ENCODE measurements around the gene NOX5. TPM values are rescaled to one million over a fixed set of nuclear protein-coding genes. Genes with fewer than 3 reads are reported as not detected.

Gene NOX5
- total RNA-seq, 5 donors from 2014 or later (not counting 1 experiment from before 2014, with no cell fraction given): 0.10 TPM; not detected in 4

- H3K9me3 ChIP-seq: no peaks in the 10 kb centered on the region
- H3K27me3 ChIP-seq (replicated peaks in 1 of 2; ENCODE audit: control insufficient read depth in 2 of 2, extremely low read depth in 1 of 2, insufficient read depth in 2 of 2, low read length in 1 of 2): peaks cover 0 to 44% of the 10 kb centered on the region in 2 experiments
- ATAC-seq (replicated peaks in 1 of 4): no peak
- ChIA-PET CTCF (interaction anchor here in 1 of 2 donors (1.0 kb wide), 1 partner anchor 24 kb away, joined by 4 read pairs; no protein-coding TSS in a partner anchor), POLR2A (no interaction called here)
- H3K27ac ChIP-seq (ENCODE audit: low read length): no peak overlapping the region
- H3K4me3 ChIP-seq (ENCODE audit: control insufficient read depth in 1 of 2, extremely low read depth in 1 of 2, low read length in 1 of 2): no peak overlapping the region
- Mint-ChIP-seq H3K9me3 (no peaks in the 10 kb centered on the region), H3K36me3 (no peaks in the 10 kb centered on the region), H3K27ac (no peak overlapping the region), H3K4me3 (no peak overlapping the region), H3K4me1 (peaks cover 15 to 16% (median 15%) of the 10 kb centered on the region in 3 donors), H3K27me3 (peaks cover 10 to 15% of the 10 kb centered on the region in 2 donors)
- peaks cover 3 to 15% of the 10 kb centered on the region in 2 experiments for H3K4me1 ChIP-seq (ENCODE audit: control insufficient read depth in 1 of 2, extremely low read depth in 1 of 2, insufficient read depth in 2 of 2, low read length in 2 of 2)
- DNase-seq: no peak
- H3K36me3 ChIP-seq (ENCODE audit: control insufficient read depth in 2 of 2, extremely low read depth in 1 of 2, insufficient read depth in 1 of 2, low read length in 1 of 2): no peaks in the 10 kb centered on the region
- WGBS (ENCODE audit: insufficient coverage): 90% methylated on average over 9 of the region's 10 CpGs
Measured at GRCh38 chr15:69055251-69055650, 40.8 kb downstream of the NOX5 start.

- ATAC-seq (replicated peaks in 1 of 4): no peak
- Mint-ChIP-seq H3K36me3 (no peaks in the 10 kb centered on the region), H3K27me3 (peaks cover 10% of the 10 kb centered on the region in 2 donors), H3K9me3 (no peaks in the 10 kb centered on the region), H3K4me3 (no peak overlapping the region), H3K27ac (no peak overlapping the region), H3K4me1 (peaks cover 25 to 27% (median 25%) of the 10 kb centered on the region in 3 donors)
- Histone ChIP-seq H3K4me1 (ENCODE audit: control insufficient read depth in 1 of 2, extremely low read depth in 1 of 2, insufficient read depth in 2 of 2, low read length in 2 of 2) (peaks cover 5 to 24% of the 10 kb centered on the region in 2 experiments), H3K36me3 (ENCODE audit: control insufficient read depth in 2 of 2, extremely low read depth in 1 of 2, insufficient read depth in 1 of 2, low read length in 1 of 2) (no peaks in the 10 kb centered on the region), H3K27me3 (replicated peaks in 1 of 2; ENCODE audit: control insufficient read depth in 2 of 2, extremely low read depth in 1 of 2, insufficient read depth in 2 of 2, low read length in 1 of 2) (peaks cover 0 to 42% of the 10 kb centered on the region in 2 experiments), H3K27ac (ENCODE audit: low read length) (no peak overlapping the region), H3K9me3 (no peaks in the 10 kb centered on the region), H3K4me3 (ENCODE audit: control insufficient read depth in 1 of 2, extremely low read depth in 1 of 2, low read length in 1 of 2) (no peak overlapping the region)
- POLR2A ChIA-PET: no interaction called here
- CTCF ChIA-PET: interaction anchor here in 1 of 2 donors (1.0 kb wide), 1 partner anchor 25 kb away, joined by 4 read pairs; no protein-coding TSS in a partner anchor
- no peak for DNase-seq
- no CpG with 5 or more reads among the region's 3 CpGs for WGBS (ENCODE audit: insufficient coverage)
Measured at GRCh38 chr15:69056365-69056764, 41.9 kb downstream of the NOX5 start.

GRCh38 chr15:69058830-69059556, 44.5 kb downstream of the NOX5 start:
- Histone ChIP-seq H3K4me1 (ENCODE audit: control insufficient read depth in 1 of 2, extremely low read depth in 1 of 2, insufficient read depth in 2 of 2, low read length in 2 of 2) (peaks cover 5 to 27% of the 10 kb centered on the region in 2 experiments), H3K27ac (ENCODE audit: low read length) (no peak overlapping the region), H3K9me3 (no peaks in the 10 kb centered on the region), H3K27me3 (replicated peaks in 1 of 2; ENCODE audit: control insufficient read depth in 2 of 2, extremely low read depth in 1 of 2, insufficient read depth in 2 of 2, low read length in 1 of 2) (peaks cover 0 to 39% of the 10 kb centered on the region in 2 experiments), H3K4me3 (ENCODE audit: control insufficient read depth in 1 of 2, extremely low read depth in 1 of 2, low read length in 1 of 2) (peak overlapping the region in 1 of 2 donors; percentile 7), H3K36me3 (ENCODE audit: control insufficient read depth in 2 of 2, extremely low read depth in 1 of 2, insufficient read depth in 1 of 2, low read length in 1 of 2) (no peaks in the 10 kb centered on the region)
- DNase-seq (peak; percentile 13 to 84 (median 59)), ATAC-seq (replicated peaks in 1 of 4) (peak; percentile 47 to 62 (median 56))
- Mint-ChIP-seq H3K9me3 (no peaks in the 10 kb centered on the region), H3K4me3 (no peak overlapping the region), H3K27ac (peak overlapping the region in 1 of 2 donors; percentile 52), H3K27me3 (peaks cover 10% of the 10 kb centered on the region in 2 donors), H3K4me1 (peaks cover 29 to 38% (median 29%) of the 10 kb centered on the region in 3 donors), H3K36me3 (no peaks in the 10 kb centered on the region)
- 11% methylated on average over 9 of the region's 18 CpGs for WGBS (ENCODE audit: insufficient coverage)
- ChIA-PET POLR2A (no interaction called here), CTCF (interaction anchor here in 1 of 2 donors (1.2 kb wide), 2 partner anchors 68 to 336 kb away, joined by 4 read pairs; no protein-coding TSS in a partner anchor)

- no peak overlapping the region for H3K4me3 Mint-ChIP-seq
- Histone ChIP-seq H3K27ac (ENCODE audit: low read length) (no peak overlapping the region), H3K4me3 (ENCODE audit: control insufficient read depth in 1 of 2, extremely low read depth in 1 of 2, low read length in 1 of 2) (no peak overlapping the region), H3K36me3 (ENCODE audit: control insufficient read depth in 2 of 2, extremely low read depth in 1 of 2, insufficient read depth in 1 of 2, low read length in 1 of 2) (no peaks in the 10 kb centered on the region), H3K27me3 (replicated peaks in 1 of 2; ENCODE audit: control insufficient read depth in 2 of 2, extremely low read depth in 1 of 2, insufficient read depth in 2 of 2, low read length in 1 of 2) (peaks cover 0 to 35% of the 10 kb centered on the region in 2 experiments), H3K9me3 (no peaks in the 10 kb centered on the region), H3K4me1 (ENCODE audit: control insufficient read depth in 1 of 2, extremely low read depth in 1 of 2, insufficient read depth in 2 of 2, low read length in 2 of 2) (peaks cover 5 to 27% of the 10 kb centered on the region in 2 experiments)
- CTCF ChIA-PET: interaction anchor here in 1 of 2 donors (1.2 kb wide), 1 partner anchor 336 kb away, joined by 4 read pairs; no protein-coding TSS in a partner anchor
- peaks cover 29 to 38% (median 29%) of the 10 kb centered on the region in 3 donors for H3K4me1 Mint-ChIP-seq
- ATAC-seq (replicated peaks in 1 of 4) (no peak), DNase-seq (no peak)
- no peaks in the 10 kb centered on the region for H3K9me3 Mint-ChIP-seq
- peak overlapping the region in 1 of 2 donors; percentile 90 for H3K27ac Mint-ChIP-seq
- no peaks in the 10 kb centered on the region for H3K36me3 Mint-ChIP-seq
- H3K27me3 Mint-ChIP-seq: peaks cover 7 to 8% of the 10 kb centered on the region in 2 donors
- WGBS (ENCODE audit: insufficient coverage): 92% methylated on average over 7 of the region's 9 CpGs
- POLR2A ChIA-PET: no interaction called here
Measured at GRCh38 chr15:69059557-69059943, 45.1 kb downstream of the NOX5 start.

- Mint-ChIP-seq H3K27me3 (peaks cover 5 to 8% of the 10 kb centered on the region in 2 donors), H3K4me1 (peaks cover 29 to 38% (median 29%) of the 10 kb centered on the region in 3 donors), H3K36me3 (no peaks in the 10 kb centered on the region), H3K27ac (peak overlapping the region; percentile 46 to 90), H3K9me3 (no peaks in the 10 kb centered on the region), H3K4me3 (no peak overlapping the region)
- H3K9me3 ChIP-seq: no peaks in the 10 kb centered on the region
- no peak overlapping the region for H3K27ac ChIP-seq (ENCODE audit: low read length)
- H3K4me1 ChIP-seq (ENCODE audit: control insufficient read depth in 1 of 2, extremely low read depth in 1 of 2, insufficient read depth in 2 of 2, low read length in 2 of 2): peaks cover 5 to 27% of the 10 kb centered on the region in 2 experiments
- no peak for DNase-seq
- ATAC-seq (replicated peaks in 1 of 4): no peak
- WGBS (ENCODE audit: insufficient coverage): 89% methylated on average over 6 of the region's 6 CpGs
- peaks cover 0 to 34% of the 10 kb centered on the region in 2 experiments for H3K27me3 ChIP-seq (replicated peaks in 1 of 2; ENCODE audit: control insufficient read depth in 2 of 2, extremely low read depth in 1 of 2, insufficient read depth in 2 of 2, low read length in 1 of 2)
- no peak overlapping the region for H3K4me3 ChIP-seq (ENCODE audit: control insufficient read depth in 1 of 2, extremely low read depth in 1 of 2, low read length in 1 of 2)
- H3K36me3 ChIP-seq (ENCODE audit: control insufficient read depth in 2 of 2, extremely low read depth in 1 of 2, insufficient read depth in 1 of 2, low read length in 1 of 2): no peaks in the 10 kb centered on the region
- CTCF ChIA-PET: no interaction called here
- POLR2A ChIA-PET: no interaction called here
Measured at GRCh38 chr15:69060041-69060481, 45.6 kb downstream of the NOX5 start.

- H3K9me3 Mint-ChIP-seq: no peaks in the 10 kb centered on the region
- no CpG with 5 or more reads among the region's 4 CpGs for WGBS (ENCODE audit: insufficient coverage)
- CTCF ChIA-PET: no interaction called here
- no peaks in the 10 kb centered on the region for H3K36me3 Mint-ChIP-seq
- Histone ChIP-seq H3K36me3 (ENCODE audit: control insufficient read depth in 2 of 2, extremely low read depth in 1 of 2, insufficient read depth in 1 of 2, low read length in 1 of 2) (no peaks in the 10 kb centered on the region), H3K4me1 (ENCODE audit: control insufficient read depth in 1 of 2, extremely low read depth in 1 of 2, insufficient read depth in 2 of 2, low read length in 2 of 2) (peaks cover 5 to 27% of the 10 kb centered on the region in 2 experiments), H3K9me3 (no peaks in the 10 kb centered on the region), H3K4me3 (ENCODE audit: control insufficient read depth in 1 of 2, extremely low read depth in 1 of 2, low read length in 1 of 2) (no peak overlapping the region), H3K27ac (ENCODE audit: low read length) (peak overlapping the region; percentile 50), H3K27me3 (replicated peaks in 1 of 2; ENCODE audit: control insufficient read depth in 2 of 2, extremely low read depth in 1 of 2, insufficient read depth in 2 of 2, low read length in 1 of 2) (peaks cover 0 to 27% of the 10 kb centered on the region in 2 experiments)
- H3K4me1 Mint-ChIP-seq: peaks cover 29 to 38% (median 29%) of the 10 kb centered on the region in 3 donors
- ATAC-seq (replicated peaks in 1 of 4) (peak; percentile 58 to 77 (median 72)), DNase-seq (peak in 3 of 35 experiments; percentile 4 to 29 (median 14))
- POLR2A ChIA-PET: no interaction called here
- no peak overlapping the region for H3K4me3 Mint-ChIP-seq
- H3K27ac Mint-ChIP-seq: peak overlapping the region; percentile 86 to 90
- H3K27me3 Mint-ChIP-seq: peaks cover 7 to 10% of the 10 kb centered on the region in 2 donors
Measured at GRCh38 chr15:69060744-69061143, 46.2 kb downstream of the NOX5 start.

All from T-cell (primary cell).